NCI-H774 (cell line): Measurements from ENCODE around the gene LPXN.
"Not testable (repeated sequence)": the region's sequence is repeated elsewhere in the genome, so short reads cannot be mapped to it uniquely, and the experiment has no call there.

ENCODE experiments used
- DNase-seq: peaks from one replicate; lab custom pipeline; 2025; lab: John Stamatoyannopoulos, UW

Gene LPXN

GRCh38 chr11:58579192-58580129 is 3.8 kb upstream of the LPXN start:
- DNase-seq: peak; percentile 73

DNA sequence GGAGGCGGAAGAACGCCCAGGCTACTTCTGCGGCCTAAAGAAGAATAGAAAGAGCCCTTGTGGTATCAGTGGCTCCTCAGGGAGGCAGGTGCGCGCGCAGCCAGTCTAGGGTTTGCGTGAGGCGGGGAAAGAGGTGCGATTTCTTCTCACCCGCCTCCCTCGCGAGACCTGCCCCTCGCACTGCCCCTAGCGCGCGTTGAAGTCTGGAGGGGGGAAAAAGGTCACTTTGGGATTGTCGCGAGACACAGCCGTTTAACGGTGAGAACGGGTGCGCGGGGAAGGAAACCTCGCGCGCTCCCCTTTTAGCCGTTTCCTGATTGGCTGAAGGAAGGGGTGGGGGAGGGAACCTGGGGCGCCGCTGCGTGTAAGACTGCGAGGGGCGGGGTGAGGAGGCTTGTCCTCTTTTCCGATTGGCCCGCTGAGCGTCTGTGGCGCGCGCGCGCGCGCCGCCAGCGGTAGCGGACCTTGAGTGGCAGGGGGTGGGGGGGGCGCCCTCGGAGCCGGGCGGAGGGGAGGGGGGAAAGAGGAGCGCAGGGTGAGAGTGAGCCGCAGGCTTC is 3.1 kb upstream of the LPXN start, which contains the start of gene ZFP91:
ZFP91 (plus strand) TSS at position 429 of the 557 bp plus-strand sequence. CDS start 219 bp downstream, outside the sequence.
- peak; percentile 96 for DNase-seq

- DNase-seq: peak; percentile 93
Observed at GRCh38 chr11:58578136-58578634, 2.5 kb upstream of the LPXN start.

DNA sequence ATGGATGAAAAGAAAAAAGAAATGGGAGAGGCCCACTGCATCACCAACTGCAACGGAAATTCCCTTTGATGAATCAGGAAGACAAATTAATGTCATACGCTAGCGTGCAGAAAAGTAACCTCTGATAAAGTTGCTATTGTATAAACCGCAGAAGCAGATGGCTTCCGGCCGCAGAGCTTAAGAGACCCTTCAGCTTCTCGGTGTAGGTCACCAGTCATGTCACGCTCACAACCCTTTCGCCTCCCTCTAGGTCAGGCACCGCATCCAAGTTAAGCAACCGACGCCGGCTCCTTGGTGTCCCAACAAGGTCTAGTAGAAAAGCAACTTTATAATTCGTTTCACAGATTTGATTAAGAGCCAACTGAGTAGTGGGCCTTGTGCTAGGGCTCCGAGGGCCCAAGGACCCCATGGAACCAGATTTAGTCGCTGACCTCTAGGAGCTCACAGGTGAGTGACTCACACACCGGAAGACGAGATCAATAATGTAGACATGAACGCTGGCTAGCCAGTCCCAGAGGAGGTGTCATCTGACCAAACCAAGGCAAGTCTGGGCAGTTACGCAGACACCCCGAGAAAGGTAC is 2.0 kb upstream of the LPXN start:
- no peak for DNase-seq

DNA sequence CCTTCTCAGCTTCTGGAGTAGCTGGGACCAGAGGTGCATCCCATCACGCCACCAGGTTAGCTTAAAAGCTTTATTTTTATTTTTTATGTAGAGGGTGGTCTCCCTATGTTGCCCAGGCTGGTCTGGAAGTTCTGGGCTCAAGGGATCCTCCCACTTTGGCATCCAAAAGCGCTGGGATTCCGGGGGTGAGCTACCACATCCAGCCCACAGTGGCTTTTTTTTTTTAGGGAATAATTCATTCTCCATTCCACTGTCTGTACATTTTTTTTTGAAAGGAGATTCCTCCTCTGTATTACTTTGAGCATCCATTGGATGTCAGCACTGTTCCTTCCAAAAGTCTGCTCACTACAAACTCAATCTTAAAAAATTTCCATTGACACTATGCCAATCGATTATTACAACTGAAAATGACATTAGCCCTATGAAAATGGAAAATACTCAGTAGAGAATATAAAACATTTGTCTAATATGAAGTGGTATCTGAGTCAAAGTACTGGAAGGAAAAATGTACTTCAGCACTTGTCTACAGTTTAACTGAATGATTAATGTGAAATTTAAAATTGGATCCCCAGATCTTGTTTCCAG is 1.3 kb upstream of the LPXN start:
- DNase-seq: no peak

- no peak for DNase-seq
Observed at GRCh38 chr11:58574881-58575280, 775 bp downstream of the LPXN start.

GRCh38 chr11:58573451-58574104 is 2.1 kb downstream of the LPXN start:
- DNase-seq: no peak

- not testable (repeated sequence) for DNase-seq
Observed at GRCh38 chr11:58572906-58573305, 2.8 kb downstream of the LPXN start.

DNA sequence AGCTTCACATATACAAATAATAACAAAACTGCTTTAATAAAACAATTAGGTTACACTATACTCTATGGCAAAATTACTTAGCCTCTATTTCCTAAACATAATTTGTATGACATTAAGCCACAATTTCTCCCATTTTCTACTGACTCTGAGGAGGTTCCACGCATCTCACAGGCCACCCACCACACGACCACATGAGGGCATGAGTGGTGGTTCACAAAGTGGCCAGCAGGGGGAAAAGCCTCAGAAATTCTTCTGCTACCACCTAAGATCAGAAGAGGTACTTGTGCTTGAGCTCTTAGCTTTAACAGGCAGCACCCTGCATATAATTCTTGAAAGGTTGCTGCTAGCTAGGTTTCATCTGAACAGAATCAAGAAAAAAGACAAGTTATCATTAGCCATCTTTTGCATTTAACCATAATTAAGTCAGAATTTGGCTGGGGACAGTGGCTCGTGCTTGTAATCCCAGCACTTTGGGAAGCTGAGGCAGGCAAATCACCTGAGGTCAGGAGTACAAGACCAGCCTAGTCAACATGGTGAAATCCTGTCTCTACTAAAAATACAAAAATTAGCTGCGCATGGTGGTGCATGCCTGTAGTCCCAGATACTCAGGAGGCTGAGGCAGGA is 7.7 kb downstream of the LPXN start:
- DNase-seq: peak; percentile 6

- DNase-seq: no peak
Observed at GRCh38 chr11:58564231-58564630, 11.4 kb downstream of the LPXN start.

GRCh38 chr11:58562375-58562800 is 13.3 kb downstream of the LPXN start:
- DNase-seq: no peak

- DNase-seq: no peak
Observed at GRCh38 chr11:58561394-58562098, 14.1 kb downstream of the LPXN start.

GRCh38 chr11:58560842-58561241 is 14.8 kb downstream of the LPXN start:
- no peak for DNase-seq

GRCh38 chr11:58549644-58550043 is 26.0 kb downstream of the LPXN start:
- no peak for DNase-seq

DNA sequence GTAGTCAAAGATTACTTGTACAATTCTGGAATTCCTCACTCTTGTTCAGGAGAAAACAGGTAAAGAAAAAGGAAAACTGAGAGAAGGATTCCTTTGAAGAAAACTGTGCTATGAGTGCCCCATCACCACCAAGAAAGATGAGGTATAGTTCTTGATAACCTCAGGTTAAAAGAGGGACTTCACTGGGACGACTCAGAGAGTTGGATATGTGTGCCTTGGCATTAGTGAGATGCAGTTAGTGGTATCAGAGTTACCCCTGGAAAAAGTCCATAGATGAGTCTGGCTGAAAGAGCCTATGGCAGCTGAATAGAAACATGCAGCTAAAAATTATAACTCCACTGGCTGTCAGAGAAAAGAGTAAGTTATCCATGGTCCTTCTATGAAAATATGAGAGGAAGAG is 28.8 kb downstream of the LPXN start:
- DNase-seq: no peak

- no peak for DNase-seq
Observed at GRCh38 chr11:58531865-58532341, 43.8 kb downstream of the LPXN start.

GRCh38 chr11:58530236-58530635 is 45.4 kb downstream of the LPXN start:
- DNase-seq: no peak

DNA sequence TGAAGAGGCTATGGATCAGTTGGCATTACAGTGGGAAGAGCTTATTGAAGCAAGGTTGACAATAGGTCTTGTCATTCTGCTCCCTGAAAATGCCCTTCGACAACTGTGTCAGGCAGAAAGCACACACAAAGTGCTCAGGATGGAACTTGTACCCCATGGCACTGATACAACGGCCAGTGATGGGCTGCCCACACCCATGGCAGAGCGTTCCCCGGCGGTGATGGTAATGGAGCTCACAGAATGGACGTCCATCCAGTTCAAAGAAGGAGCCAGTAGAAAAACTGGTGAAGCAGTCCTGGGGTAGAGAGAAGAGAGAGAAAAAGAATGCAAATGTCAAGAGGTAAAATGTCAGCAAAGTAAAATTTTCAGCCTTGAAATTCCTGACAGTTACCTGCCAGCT is 48.2 kb downstream of the LPXN start:
- no peak for DNase-seq

DNA sequence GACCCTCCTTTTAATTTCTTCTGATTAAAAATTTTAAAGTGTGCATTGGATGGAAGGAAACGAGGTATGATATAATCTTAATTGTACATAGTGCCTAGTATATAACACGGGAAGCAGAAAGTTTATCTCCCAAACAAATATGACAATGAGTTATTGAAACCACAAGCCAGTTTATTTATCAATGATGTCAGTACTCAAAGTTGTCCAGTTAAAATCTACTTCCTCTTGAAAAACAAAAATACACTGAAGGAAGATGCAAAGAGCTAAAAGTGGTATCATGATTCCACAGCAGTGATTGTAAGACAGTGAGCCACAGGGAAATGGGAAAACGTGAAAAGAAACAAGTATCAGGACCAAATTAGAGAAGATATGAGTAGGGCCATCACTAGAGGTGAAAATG is 48.9 kb downstream of the LPXN start:
- DNase-seq: no peak

- no peak for DNase-seq
Observed at GRCh38 chr11:58525037-58525614, 50.5 kb downstream of the LPXN start.
